ENCODE results near the gene MYH11.
"Not testable (repeated sequence)": the region's sequence is repeated elsewhere in the genome, so short reads cannot be mapped to it uniquely, and the experiment has no call there.

Gene MYH11

DNA sequence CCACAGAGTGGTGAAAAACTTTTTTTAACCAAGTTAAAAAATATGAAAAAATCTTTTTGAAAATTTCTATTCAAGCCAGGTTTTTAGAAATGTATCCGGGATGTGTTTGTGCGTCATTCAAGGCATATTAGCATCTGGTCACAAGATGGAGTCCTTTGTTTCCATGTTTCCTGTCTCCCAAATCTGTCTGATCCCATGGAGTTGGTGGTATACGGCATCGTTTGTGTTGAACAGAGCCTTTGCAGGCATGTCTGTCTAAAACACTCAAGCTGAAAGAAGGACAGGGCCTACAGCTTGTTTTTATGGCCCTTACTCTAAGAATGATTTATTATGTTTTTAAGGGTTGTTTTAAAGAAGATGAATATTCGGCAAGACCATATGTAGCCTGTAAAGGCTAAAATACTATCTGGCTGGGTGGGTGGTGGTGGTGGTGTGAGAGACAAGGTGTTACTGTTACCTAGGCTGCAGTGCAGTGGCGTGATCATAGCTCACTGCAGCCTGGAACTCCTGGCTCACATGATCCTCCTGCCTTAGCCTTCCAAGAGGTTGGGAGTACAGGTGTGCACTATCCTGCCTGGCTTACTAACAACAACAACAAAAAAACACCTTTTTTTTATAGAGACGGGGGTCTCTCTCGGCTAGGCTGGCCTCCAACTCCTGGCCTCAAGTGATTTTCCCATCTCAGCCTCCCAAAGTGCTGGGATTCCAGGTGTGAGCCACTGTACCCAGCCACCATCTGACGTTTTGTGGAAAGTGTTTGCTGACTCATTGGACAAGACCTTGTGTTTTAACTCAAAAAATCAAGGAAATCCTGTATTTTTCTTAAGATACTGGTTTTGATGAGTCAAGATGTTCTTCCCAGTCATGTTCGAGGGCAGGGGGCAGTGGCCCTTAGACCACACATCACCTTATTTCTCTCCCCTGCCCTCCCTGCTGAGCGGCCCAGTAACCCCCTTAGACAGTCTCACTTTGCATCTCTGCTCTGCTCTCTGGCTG is 154.6 kb downstream of the MYH11 start:
- no peaks in the 10 kb centered on the region for H3K36me3 ChIP-seq (ENCODE audit: control insufficient read depth, insufficient read depth, low read length)
- no peaks in the 10 kb centered on the region for H3K9me3 ChIP-seq (ENCODE audit: control insufficient read depth, low read length)
- no peaks in the 10 kb centered on the region for H3K27me3 ChIP-seq (ENCODE audit: control insufficient read depth, insufficient read depth, low read length)
- no peaks in the 10 kb centered on the region for H3K79me2 ChIP-seq
- H2AFZ ChIP-seq, result no peak overlapping the region
- no peak overlapping the region for H3K4me2 ChIP-seq (ENCODE audit: low read length)
- no peak overlapping the region for H3K9ac ChIP-seq
- TF ChIP-seq, protein P1, sequence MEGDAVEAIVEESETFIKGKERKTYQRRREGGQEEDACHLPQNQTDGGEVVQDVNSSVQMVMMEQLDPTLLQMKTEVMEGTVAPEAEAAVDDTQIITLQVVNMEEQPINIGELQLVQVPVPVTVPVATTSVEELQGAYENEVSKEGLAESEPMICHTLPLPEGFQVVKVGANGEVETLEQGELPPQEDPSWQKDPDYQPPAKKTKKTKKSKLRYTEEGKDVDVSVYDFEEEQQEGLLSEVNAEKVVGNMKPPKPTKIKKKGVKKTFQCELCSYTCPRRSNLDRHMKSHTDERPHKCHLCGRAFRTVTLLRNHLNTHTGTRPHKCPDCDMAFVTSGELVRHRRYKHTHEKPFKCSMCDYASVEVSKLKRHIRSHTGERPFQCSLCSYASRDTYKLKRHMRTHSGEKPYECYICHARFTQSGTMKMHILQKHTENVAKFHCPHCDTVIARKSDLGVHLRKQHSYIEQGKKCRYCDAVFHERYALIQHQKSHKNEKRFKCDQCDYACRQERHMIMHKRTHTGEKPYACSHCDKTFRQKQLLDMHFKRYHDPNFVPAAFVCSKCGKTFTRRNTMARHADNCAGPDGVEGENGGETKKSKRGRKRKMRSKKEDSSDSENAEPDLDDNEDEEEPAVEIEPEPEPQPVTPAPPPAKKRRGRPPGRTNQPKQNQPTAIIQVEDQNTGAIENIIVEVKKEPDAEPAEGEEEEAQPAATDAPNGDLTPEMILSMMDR (IDR thresholded peaks at IDR 0.05), result no peak
- no peaks in the 10 kb centered on the region for H3K4me1 ChIP-seq
- H3K27ac ChIP-seq, result no peak overlapping the region
- H3K4me3 ChIP-seq (ENCODE audit: low read depth, low read length), result no peak overlapping the region

DNA sequence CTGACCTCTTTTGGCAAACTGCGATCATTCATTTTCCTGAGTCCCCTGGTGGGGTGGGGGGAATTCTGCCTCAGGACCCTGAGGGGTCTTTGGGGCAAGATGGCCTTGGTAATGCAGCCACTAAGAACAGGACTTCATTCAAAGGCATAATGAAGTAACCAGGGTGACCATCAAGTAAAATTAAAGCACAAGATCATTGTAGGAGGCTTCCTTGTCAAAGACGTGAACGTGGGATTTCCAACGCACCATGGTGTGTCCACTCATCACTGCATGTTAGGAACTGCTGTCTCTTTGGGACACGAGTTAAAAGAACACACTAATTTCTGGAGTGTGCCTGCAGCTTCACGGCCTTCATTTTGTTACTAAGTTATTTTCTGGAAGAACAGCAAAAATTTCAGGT is 155.5 kb downstream of the MYH11 start:
- H3K9me3 ChIP-seq (ENCODE audit: control insufficient read depth, low read length), result no peaks in the 10 kb centered on the region
- no peaks in the 10 kb centered on the region for H3K27me3 ChIP-seq (ENCODE audit: control insufficient read depth, insufficient read depth, low read length)
- no peaks in the 10 kb centered on the region for H3K79me2 ChIP-seq
- H3K4me2 ChIP-seq (ENCODE audit: low read length), result no peak overlapping the region
- no peak overlapping the region for H2AFZ ChIP-seq
- H3K4me1 ChIP-seq, result no peaks in the 10 kb centered on the region
- no peak overlapping the region for H3K4me3 ChIP-seq (ENCODE audit: low read depth, low read length)
- no peaks in the 10 kb centered on the region for H3K36me3 ChIP-seq (ENCODE audit: control insufficient read depth, insufficient read depth, low read length)
- no peak overlapping the region for H3K9ac ChIP-seq
- H3K27ac ChIP-seq, result no peak overlapping the region
- TF ChIP-seq, protein P1 (IDR thresholded peaks at IDR 0.05), result no peak

DNA sequence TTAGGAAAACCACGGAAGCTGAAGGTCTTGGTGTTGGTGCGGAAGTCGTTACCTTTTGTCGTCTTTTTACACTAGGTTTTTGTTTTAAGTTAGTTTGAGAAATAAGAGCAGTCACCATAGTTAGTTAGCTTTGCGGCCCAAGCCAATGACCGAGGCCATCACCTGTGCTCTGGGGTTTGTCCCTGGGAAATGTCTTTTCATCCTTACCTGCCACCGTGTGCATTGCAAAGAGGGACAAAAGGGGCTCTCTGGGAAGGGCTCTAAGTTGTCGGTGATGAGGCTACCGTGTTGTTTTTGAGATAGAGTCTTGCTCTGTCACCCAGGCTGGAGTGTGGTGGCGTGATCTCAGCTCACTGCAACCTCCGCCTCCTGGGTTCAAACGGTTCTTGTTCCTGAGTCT is 157.0 kb downstream of the MYH11 start:
- no peaks in the 10 kb centered on the region for H3K36me3 ChIP-seq (ENCODE audit: control insufficient read depth, insufficient read depth, low read length)
- H3K27ac ChIP-seq, result no peak overlapping the region
- TF ChIP-seq, protein P1 (IDR thresholded peaks at IDR 0.05), result no peak

DNA sequence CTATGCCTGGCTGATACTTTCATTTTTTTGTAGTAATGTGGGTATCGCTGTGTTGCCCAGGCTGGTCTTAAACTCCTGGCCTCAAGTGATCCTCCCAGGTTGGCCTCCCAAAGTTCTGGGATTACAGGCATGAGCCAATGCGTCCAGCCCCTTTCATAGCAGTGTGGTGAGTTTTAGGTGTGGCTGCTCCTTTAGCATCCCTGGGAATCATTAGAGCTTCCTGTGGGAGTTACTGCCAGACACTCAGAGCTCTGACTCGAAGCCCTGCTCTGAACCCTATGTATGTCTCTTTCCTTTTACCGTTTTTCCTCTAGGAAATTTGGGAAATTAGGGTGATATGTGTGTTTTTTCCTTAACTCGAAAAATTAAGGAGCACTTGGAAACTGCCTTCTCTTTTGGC is 162.3 kb downstream of the MYH11 start:
- TF ChIP-seq, protein P1 (IDR thresholded peaks at IDR 0.05), result no peak
- no peak overlapping the region for H2AFZ ChIP-seq
- H3K79me2 ChIP-seq, result no peaks in the 10 kb centered on the region
- no peak overlapping the region for H3K4me2 ChIP-seq (ENCODE audit: low read length)
- H3K4me3 ChIP-seq (ENCODE audit: low read depth, low read length), result no peak overlapping the region
- H3K9ac ChIP-seq, result no peak overlapping the region
- no peak overlapping the region for H3K27ac ChIP-seq
- H3K9me3 ChIP-seq (ENCODE audit: control insufficient read depth, low read length), result no peaks in the 10 kb centered on the region
- H3K4me1 ChIP-seq, result no peaks in the 10 kb centered on the region
- no peaks in the 10 kb centered on the region for H3K27me3 ChIP-seq (ENCODE audit: control insufficient read depth, insufficient read depth, low read length)
- H3K36me3 ChIP-seq (ENCODE audit: control insufficient read depth, insufficient read depth, low read length), result no peaks in the 10 kb centered on the region

More for the DNA sequence above, 157.0 kb downstream of the MYH11 start:
- no peaks in the 10 kb centered on the region for H3K9me3 ChIP-seq (ENCODE audit: control insufficient read depth, low read length)
- no peak overlapping the region for H3K4me3 ChIP-seq (ENCODE audit: low read depth, low read length)
- H3K4me1 ChIP-seq, result no peaks in the 10 kb centered on the region
- no peak overlapping the region for H2AFZ ChIP-seq
- no peak overlapping the region for H3K4me2 ChIP-seq (ENCODE audit: low read length)
- no peak overlapping the region for H3K9ac ChIP-seq
- no peaks in the 10 kb centered on the region for H3K79me2 ChIP-seq
- H3K27me3 ChIP-seq (ENCODE audit: control insufficient read depth, insufficient read depth, low read length), result no peaks in the 10 kb centered on the region

- not testable (repeated sequence) for H3K9me3 ChIP-seq (ENCODE audit: control insufficient read depth, low read length); H3K36me3 ChIP-seq (ENCODE audit: control insufficient read depth, insufficient read depth, low read length); H3K27me3 ChIP-seq (ENCODE audit: control insufficient read depth, insufficient read depth, low read length)
Observed at GRCh38 chr16:15692508-15692907, 164.3 kb downstream of the MYH11 start.

More at GRCh38 chr16:15692508-15692907, 164.3 kb downstream of the MYH11 start:
- H2AFZ ChIP-seq; H3K27ac ChIP-seq; H3K4me2 ChIP-seq (ENCODE audit: low read length); H3K4me3 ChIP-seq (ENCODE audit: low read depth, low read length); H3K79me2 ChIP-seq; H3K9ac ChIP-seq; H3K4me1 ChIP-seq: not testable (repeated sequence)
